VCaP (cell line): Measurements from ENCODE around the gene ABCC4.

Source experiments
- H3K27ac ChIP-seq: fragments of 450-650 bp; 2 replicates; pipeline ENCODE4 v1.5.1; 2017
- TF ChIP-seq, protein P1 (sequence below): fragments of 450-650 bp; conservative IDR thresholded peaks from 2 replicates; pipeline ENCODE4 v1.5.1; 2017; ENCODE audit warnings: mild to moderate bottlenecking, moderate library complexity

Gene ABCC4

GRCh38 chr13:95284436-95284835 is 16.8 kb downstream of the ABCC4 start:
- TF ChIP-seq, protein P1, sequence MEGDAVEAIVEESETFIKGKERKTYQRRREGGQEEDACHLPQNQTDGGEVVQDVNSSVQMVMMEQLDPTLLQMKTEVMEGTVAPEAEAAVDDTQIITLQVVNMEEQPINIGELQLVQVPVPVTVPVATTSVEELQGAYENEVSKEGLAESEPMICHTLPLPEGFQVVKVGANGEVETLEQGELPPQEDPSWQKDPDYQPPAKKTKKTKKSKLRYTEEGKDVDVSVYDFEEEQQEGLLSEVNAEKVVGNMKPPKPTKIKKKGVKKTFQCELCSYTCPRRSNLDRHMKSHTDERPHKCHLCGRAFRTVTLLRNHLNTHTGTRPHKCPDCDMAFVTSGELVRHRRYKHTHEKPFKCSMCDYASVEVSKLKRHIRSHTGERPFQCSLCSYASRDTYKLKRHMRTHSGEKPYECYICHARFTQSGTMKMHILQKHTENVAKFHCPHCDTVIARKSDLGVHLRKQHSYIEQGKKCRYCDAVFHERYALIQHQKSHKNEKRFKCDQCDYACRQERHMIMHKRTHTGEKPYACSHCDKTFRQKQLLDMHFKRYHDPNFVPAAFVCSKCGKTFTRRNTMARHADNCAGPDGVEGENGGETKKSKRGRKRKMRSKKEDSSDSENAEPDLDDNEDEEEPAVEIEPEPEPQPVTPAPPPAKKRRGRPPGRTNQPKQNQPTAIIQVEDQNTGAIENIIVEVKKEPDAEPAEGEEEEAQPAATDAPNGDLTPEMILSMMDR, result no peak
- H3K27ac ChIP-seq, result no peak overlapping the region

DNA sequence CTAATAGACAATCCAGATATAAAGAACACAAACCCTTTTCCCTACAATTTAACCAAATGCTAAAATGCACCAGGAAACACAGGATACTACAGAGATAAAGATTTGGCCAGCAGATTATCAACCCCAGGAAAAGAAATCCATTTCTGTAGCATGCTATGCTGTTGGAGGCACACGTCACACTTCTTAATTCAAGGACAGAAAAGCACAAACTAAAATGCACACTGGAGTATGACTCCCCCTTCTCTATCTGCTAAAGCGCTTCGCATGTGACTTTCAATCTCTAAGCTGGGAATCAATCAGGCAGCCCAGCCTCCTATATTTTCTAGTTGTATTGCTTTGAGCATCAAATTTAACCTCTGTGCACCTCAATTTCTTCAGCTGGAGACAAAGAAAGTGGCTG is 22.2 kb downstream of the ABCC4 start:
- TF ChIP-seq, protein P1, result no peak
- no peak overlapping the region for H3K27ac ChIP-seq

GRCh38 chr13:95276037-95276505 is 25.2 kb downstream of the ABCC4 start:
- peak overlapping the region; percentile 78 for H3K27ac ChIP-seq
- TF ChIP-seq, protein P1, result no peak

DNA sequence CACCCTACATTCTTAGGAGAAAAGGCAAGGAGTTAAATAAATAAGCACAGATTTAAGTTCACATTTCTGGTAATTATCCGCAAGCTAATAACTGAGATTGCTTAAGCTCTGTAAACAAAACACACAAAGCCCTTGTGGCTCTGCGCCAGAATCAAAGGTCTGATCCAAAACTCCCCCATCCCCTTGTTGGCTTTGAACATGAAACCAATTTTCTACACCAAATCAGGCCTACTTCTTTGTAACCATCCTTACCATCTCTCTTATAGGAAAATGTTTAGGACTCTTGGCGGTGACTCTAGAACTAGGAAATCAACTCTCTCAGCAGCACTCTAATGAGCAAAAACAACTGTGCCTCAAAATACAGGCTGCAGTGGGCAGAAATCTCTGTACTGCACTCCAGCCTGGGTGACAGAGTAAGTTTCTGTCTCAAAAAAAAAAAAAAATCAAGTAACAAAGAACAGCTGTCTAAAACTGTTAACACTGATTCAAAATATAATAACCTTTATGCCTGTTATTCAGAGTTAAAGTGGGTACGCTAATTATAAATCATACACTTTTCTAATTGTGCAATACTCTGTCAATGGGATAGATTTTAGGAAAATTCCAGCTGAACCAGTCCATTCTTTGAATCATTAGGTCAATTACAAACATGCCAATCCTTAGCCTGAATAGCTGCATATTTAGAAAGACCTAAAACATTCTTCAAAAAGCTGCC is 25.8 kb downstream of the ABCC4 start:
- TF ChIP-seq, protein P1, result no peak
- peak overlapping the region; percentile 78 for H3K27ac ChIP-seq

DNA sequence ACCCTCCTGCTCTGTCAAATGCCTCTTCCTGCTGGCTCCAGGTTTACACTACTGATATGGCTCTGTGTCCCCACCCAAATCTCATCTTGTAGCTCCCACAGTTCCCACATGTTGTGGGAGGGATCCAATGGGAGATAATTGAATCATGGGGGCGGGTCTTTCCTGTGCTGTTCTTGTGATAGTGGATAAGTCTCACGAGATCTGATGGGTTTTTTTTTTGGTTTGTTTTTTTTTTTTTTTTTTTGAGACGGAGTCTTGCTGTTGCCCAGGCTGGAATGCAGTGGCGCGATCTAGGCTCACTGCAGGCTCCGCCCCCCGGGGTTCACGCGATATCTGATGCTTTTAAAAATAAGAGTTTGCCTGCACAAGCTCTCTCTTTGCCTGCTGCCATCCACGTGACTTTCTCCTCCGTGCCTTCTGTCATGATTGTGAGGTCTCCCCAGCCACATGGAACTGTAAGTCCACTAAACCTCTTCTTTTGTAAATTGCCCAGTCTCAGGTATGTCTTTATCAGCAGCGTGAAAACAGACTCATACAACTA is 27.6 kb downstream of the ABCC4 start:
- H3K27ac ChIP-seq, result peak overlapping the region; percentile 78

DNA sequence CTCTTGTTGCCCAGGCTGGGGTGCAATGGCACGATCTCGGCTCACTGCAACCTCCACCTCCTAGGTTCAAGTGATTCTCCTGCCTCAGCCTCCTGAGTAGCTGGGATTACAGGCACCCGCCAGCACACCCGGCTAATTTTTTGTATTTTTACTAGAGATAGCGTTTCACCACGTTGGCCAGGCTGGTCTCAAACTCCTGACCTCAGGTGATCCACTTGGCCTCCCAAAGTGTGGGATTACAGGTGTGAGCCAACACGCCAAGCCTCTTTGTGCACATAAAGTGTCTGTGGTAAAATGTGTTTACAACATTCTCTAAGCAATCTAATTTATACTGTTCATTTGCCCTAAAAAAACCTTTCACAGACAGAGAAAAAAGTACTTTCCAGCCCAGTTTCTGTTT is 29.2 kb downstream of the ABCC4 start:
- H3K27ac ChIP-seq, result peak overlapping the region; percentile 78

DNA sequence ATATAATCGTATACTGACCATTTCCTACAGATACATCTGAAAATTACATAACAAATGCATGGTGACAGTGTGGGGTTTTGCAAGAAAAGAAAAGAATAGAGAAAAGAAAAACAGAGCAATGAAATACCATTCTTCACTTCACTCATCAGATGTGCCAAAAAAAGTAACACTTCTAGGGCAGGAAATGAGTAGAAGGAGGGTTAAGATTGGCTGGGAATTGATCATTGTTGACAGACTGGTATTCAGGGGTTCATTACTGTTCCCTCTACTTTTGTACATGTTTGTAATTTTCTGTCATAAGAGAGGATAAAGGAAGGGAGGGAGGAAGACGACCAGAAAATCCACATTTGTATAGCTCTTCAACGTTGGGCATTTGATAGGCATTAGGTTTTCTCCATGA is 31.5 kb downstream of the ABCC4 start:
- TF ChIP-seq, protein P1, result no peak
- peak overlapping the region; percentile 78 for H3K27ac ChIP-seq

GRCh38 chr13:95268343-95269065 is 32.7 kb downstream of the ABCC4 start:
- H3K27ac ChIP-seq, result peak overlapping the region; percentile 78
